DOHH2 (cell line): ENCODE results near the gene CPEB4.

ENCODE experiments used
- CTCF ChIP-seq: fragments of 200-600 bp; sonication (generic); IDR thresholded peaks from one replicate; pipeline ENCODE4 v1.5.1; 2014; ENCODE audit warnings: antibody characterized with exemption, mild to moderate bottlenecking, low read depth, low read length; ENCODE audit not compliant: poor library complexity, severe bottlenecking
- EZH2phosphoT487 ChIP-seq: fragments of 200-600 bp; sonication (generic); IDR thresholded peaks from 2 replicates; pipeline ENCODE4 v1.6.1; 2017; ENCODE audit warnings: borderline replicate concordance, mild to moderate bottlenecking, antibody characterized with exemption, low read length, moderate library complexity, mixed read lengths

GRCh38 chr5:173857234-173857633 is 30.9 kb upstream of the CPEB4 start:
- TF ChIP-seq CTCF (no peak), EZH2phosphoT487 (no peak)
